ENCODE measurements around the gene POU6F2. TPM values are rescaled to one million over a fixed set of nuclear protein-coding genes. Genes with fewer than 3 reads are reported as not detected.

Gene POU6F2
- total and polyA plus RNA-seq, 2 of the 4 experiments (the other 2 are of a cell fraction): not detected

GRCh38 chr7:39238234-39238869 lies 260.6 kb downstream of the POU6F2 start:
- no peak overlapping the region for H2BK5ac ChIP-seq (ENCODE audit: low read depth, low read length, poor library complexity, severe bottlenecking)
- H3K27me3 ChIP-seq (ENCODE audit: control insufficient read depth, insufficient read depth, low read length): no peaks in the 10 kb centered on the region; the same call in 1 of the 2 replicates
- H2AK9ac ChIP-seq (replicated peaks; ENCODE audit: low read depth, low read length, poor library complexity): no peak overlapping the region
- 62% methylated on average over 2 of the region's 12 CpGs; no CpG with 5 or more reads in 1 of the 2 experiments for WGBS, 2 experiments (ENCODE audit: extremely low coverage in 2 of 2, insufficient read length in 1 of 2)
- no peak overlapping the region for H4K5ac ChIP-seq (ENCODE audit: low read depth, low read length)
- no peak overlapping the region for H3K56ac ChIP-seq (ENCODE audit: extremely low read depth, insufficient read depth, low read length)
- no peak overlapping the region for H3K18ac ChIP-seq (ENCODE audit: low read depth, low read length)
- no peak overlapping the region for H3K27ac ChIP-seq (ENCODE audit: insufficient read depth, low read length)
- H3K4me3 ChIP-seq (ENCODE audit: insufficient read depth, low read depth, low read length): no peak overlapping the region
- no peak overlapping the region for H3K4ac ChIP-seq (ENCODE audit: low read depth, low read length)
- no peak for DNase-seq
- intact Hi-C loops (cut with micrococcal nuclease): no loop called here
- ATAC-seq (ENCODE audit: low read depth): no peak
- ChIA-PET CTCF (no interaction called here), POLR2A (ENCODE audit: unreplicated experiment) (interaction anchor here (0.5 kb wide), 1 partner anchor 8 kb away, joined by 3 read pairs; no protein-coding TSS in a partner anchor)
- H2BK120ac ChIP-seq (ENCODE audit: low read depth, low read length): no peak overlapping the region
- no TSS peak for BruUV-seq (replicated peaks)
- H3K9me3 ChIP-seq (ENCODE audit: control insufficient read depth, insufficient read depth, low read length): no peaks in the 10 kb centered on the region
- no peak overlapping the region for H3K4me2 ChIP-seq (ENCODE audit: low read depth, low read length)
- no peak overlapping the region for H3K23ac ChIP-seq (ENCODE audit: low read depth, low read length)
- no peaks in the 10 kb centered on the region for H3K9me1 ChIP-seq (ENCODE audit: insufficient read depth, low read length)
- H2AK5ac ChIP-seq (ENCODE audit: low read depth, low read length): no peak overlapping the region
- no peak overlapping the region for H2BK20ac ChIP-seq (ENCODE audit: low read depth, low read length)
- no peak overlapping the region for H4K8ac ChIP-seq (ENCODE audit: low read depth in 2 of 2, low read length in 2 of 2)
- no peak overlapping the region for H2BK15ac ChIP-seq (ENCODE audit: low read depth, low read length)
- H3K4me1 ChIP-seq (ENCODE audit: control insufficient read depth, insufficient read depth, low read length): no peaks in the 10 kb centered on the region
- TF ChIP-seq FOS (IDR thresholded peaks at IDR 0.05; ENCODE audit: low read depth, low read length): no peak
- no peak overlapping the region for H4K91ac ChIP-seq (ENCODE audit: insufficient read depth, low read depth, low read length)
- in situ Hi-C loops (cut with MboI; ENCODE audit: low sequenced_read_pairs): no loop called here
- no peaks in the 10 kb centered on the region for H3K36me3 ChIP-seq (ENCODE audit: control insufficient read depth, insufficient read depth, low read length)
- no peak overlapping the region for H2AFZ ChIP-seq (replicated peaks; ENCODE audit: low read length, poor library complexity)
- dilution Hi-C loops (cut with HindIII; ENCODE audit: low sequenced_read_pairs, unreplicated experiment): no loop called here
- H3K9ac ChIP-seq (ENCODE audit: low read depth, low read length): no peak overlapping the region
- no peaks in the 10 kb centered on the region for H3K79me1 ChIP-seq (ENCODE audit: low read depth in 1 of 2, low read length in 2 of 2)
- no peaks in the 10 kb centered on the region for H4K20me1 ChIP-seq (ENCODE audit: insufficient read depth, low read length)
- no peak overlapping the region for H3K14ac ChIP-seq (replicated peaks; ENCODE audit: low read depth, low read length)

Measured in IMR-90 (cell line).